22Rv1 (cell line): ENCODE data around the gene DPH3.

Experiments used
- ZFX ChIP-seq: fragments of 450-650 bp; IDR thresholded peaks from 2 replicates; pipeline ENCODE4 v1.6.1; 2017; ENCODE audit warnings: antibody characterized with exemption, borderline replicate concordance
- TF ChIP-seq, protein P1 (sequence below): fragments of 450-650 bp; IDR thresholded peaks from 2 replicates; pipeline ENCODE4 v1.5.1; 2017; ENCODE audit warnings: mild to moderate bottlenecking

DNA sequence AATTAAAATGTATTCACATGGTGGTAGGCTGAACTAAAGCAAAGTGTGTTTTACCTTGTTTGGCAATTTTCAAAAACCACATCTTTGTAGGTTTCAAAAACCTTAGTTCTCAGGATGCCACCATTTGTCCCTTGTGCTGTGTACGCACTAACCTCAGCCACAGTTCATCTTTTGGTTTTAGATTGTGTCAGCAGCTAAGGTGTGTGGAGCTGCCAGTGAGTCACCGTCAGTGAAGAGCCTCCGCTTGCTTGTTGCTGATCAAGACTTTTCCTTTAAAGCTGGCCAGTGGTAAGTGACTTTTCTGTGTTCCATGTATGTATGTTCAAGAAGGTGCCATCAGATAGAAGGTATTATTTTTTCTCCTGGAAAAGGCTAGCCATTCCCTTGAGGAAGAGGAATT lies 21.4 kb upstream of the DPH3 start:
- TF ChIP-seq, protein P1, sequence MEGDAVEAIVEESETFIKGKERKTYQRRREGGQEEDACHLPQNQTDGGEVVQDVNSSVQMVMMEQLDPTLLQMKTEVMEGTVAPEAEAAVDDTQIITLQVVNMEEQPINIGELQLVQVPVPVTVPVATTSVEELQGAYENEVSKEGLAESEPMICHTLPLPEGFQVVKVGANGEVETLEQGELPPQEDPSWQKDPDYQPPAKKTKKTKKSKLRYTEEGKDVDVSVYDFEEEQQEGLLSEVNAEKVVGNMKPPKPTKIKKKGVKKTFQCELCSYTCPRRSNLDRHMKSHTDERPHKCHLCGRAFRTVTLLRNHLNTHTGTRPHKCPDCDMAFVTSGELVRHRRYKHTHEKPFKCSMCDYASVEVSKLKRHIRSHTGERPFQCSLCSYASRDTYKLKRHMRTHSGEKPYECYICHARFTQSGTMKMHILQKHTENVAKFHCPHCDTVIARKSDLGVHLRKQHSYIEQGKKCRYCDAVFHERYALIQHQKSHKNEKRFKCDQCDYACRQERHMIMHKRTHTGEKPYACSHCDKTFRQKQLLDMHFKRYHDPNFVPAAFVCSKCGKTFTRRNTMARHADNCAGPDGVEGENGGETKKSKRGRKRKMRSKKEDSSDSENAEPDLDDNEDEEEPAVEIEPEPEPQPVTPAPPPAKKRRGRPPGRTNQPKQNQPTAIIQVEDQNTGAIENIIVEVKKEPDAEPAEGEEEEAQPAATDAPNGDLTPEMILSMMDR = no peak
- TF ChIP-seq ZFX = no peak
